ENCODE results near the gene ETDA.

GRCh38 chrX:135264206-135264605, 12.3 kb downstream of the ETDA start:
- TF ChIP-seq CTCF (conservative IDR thresholded peaks at IDR 0.05) (no peak), ZFX (IDR thresholded peaks at IDR 0.05) (no peak)

Data from C4-2B (cell line).